Adrenal gland (tissue), 5 donors: ENCODE data around the gene TEX264.

Experiments used
- CTCF ChIP-seq, 6 experiments: fragments of 450-650 bp in 4 of 6; fragments of 200-600 bp in 2 of 6; sonication (generic) in 1 of 6; IDR thresholded peaks; 1 replicate in 5 of 6; 2 replicates in 1 of 6; pipeline versions ENCODE4 v1.5.1 to v1.8.0; 2016 to 2021; ENCODE audit warnings: antibody characterized with exemption in 6 of 6, mild to moderate bottlenecking in 2 of 6, moderate library complexity in 1 of 6
- POLR2A ChIP-seq, 2 donors: fragments of 450-650 bp; IDR thresholded peaks; one replicate each; pipeline ENCODE4 v1.6.1; 2017; ENCODE audit warnings: antibody characterized with exemption in 2 of 2, mild to moderate bottlenecking in 2 of 2, moderate library complexity in 1 of 2
- donor health status: DM: no; HTN: no; CAD: no.

- TF ChIP-seq POLR2A (IDR thresholded peaks at IDR 0.05) (no peak), CTCF (IDR thresholded peaks at IDR 0.05) (peak; percentile 87 to 97 (median 94))
These were observed 1.6 kb upstream of the TEX264 start for GRCh38 chr3:51669241-51670052.
